Cortex of kidney (tissue), 1 donor: Measurements from ENCODE around the gene SSC5D.

Experiments used
- DNase-seq: peaks from one replicate; lab custom pipeline; 2025; lab: John Stamatoyannopoulos, UW

Gene SSC5D

DNA sequence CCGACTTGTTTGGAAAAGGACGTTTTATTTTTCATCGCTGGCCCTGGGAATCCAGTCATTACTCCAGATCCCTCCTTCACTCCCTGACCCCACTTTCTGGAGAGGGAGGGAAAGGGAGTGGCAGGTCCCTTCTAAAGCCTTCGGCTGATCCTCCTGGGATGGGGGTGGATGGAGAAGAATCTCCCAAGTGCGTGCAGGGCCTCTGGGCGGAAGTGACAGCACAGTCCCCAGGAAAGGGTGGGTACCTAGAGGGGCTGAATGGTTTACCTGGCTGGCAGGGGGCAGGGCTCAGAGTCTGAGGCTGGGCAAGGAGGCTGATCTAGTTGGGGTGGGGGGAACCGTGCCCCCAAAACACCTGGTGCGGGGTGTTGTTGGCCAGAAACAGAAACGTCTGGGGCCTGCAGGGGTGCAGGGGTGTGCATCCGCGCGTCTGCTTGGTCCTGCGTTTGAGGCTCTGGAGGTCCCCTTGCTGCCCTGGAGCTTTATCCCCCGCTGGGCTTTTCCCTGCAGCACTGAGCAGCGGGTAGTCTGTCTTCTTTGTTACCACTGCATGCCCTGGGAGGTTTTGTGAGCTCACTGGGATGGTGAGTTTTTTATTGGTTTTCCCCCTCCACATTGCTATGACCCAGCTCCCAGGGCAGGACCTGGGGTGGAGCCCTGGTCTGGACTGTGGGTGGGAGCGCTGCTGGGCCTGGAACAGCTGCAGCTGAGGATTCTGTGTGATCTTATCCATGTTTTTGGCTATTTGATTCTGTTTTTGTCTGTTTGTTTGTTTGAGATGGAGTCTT, 14.8 kb upstream of the SSC5D start:
- DNase-seq = no peak

- no peak for DNase-seq
Observed at GRCh38 chr19:55474269-55475265, 13.7 kb upstream of the SSC5D start.

- no peak for DNase-seq
Observed at GRCh38 chr19:55476100-55476775, 12.0 kb upstream of the SSC5D start, which contains the start of gene ZNF628. ZNF628 (plus strand) TSS chr19:55476617; CDS start chr19:55479911, 3,294 bp downstream.

- DNase-seq = no peak
Observed at GRCh38 chr19:55477905-55478304, 10.3 kb upstream of the SSC5D start.

- DNase-seq = no peak
Observed at GRCh38 chr19:55478364-55478763, 9.9 kb upstream of the SSC5D start.

DNA sequence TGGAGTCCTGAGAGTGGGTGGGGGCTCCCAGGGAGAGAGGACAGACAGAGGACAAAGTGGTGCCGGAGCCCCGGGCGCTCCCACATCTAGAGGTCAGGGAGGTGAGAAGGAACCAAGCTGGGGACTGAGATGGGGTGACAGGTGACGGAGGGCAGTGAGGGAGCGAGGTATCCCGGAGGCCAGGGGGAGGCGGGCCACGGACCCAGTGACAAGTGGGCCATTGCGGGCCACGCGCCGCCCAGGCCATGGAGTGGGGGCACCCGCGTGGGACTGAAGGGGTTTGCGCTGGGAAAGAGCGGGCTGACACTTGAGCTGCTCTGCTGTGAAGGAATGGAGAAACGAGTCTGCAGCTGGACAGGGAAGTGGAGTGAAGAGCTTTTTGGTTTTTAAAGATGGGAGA, 9.2 kb upstream of the SSC5D start:
- DNase-seq = no peak

DNA sequence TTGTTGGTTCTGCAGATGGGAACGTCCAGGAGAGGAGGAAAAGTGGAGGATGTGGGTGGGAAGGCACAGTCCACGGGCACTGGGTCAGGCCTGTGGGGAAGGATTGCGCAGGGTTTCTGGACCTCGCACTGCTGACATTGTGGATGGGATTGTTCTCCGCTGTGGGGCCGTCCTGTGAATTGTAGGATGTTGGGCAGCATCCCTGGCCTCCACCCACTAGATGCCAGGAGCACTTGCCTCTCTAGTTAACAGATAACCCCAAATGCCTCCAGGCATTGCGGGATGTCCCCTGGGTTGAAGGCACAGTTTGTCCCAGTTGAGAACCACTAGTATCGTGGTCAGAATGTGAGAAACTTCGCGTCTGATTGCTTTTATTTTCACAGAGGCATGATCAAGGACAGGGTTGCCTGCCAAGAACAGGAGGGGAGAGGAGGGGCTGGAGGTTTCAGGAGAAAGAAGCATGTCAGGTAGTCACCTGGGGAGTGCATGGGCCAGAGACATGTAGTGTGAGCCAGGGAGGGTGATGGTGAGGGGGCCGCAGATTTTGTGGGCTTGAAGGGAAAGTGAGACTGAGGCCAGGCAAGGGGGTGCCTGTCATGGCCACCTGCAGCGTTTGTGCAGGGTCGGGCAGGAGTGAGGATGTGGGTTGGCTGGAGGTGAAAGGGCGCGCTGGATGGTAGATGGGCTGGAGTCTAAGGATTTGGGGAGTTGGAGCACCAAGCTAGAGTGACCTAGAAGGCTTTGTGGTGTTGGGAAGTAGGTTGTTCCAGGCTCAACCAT, 8.6 kb upstream of the SSC5D start:
- DNase-seq = no peak

GRCh38 chr19:55481148-55481793, 7.0 kb upstream of the SSC5D start:
- DNase-seq = no peak

- DNase-seq = no peak
Observed at GRCh38 chr19:55481794-55482155, 6.5 kb upstream of the SSC5D start.

GRCh38 chr19:55482156-55482961, 5.9 kb upstream of the SSC5D start:
- DNase-seq = no peak

DNA sequence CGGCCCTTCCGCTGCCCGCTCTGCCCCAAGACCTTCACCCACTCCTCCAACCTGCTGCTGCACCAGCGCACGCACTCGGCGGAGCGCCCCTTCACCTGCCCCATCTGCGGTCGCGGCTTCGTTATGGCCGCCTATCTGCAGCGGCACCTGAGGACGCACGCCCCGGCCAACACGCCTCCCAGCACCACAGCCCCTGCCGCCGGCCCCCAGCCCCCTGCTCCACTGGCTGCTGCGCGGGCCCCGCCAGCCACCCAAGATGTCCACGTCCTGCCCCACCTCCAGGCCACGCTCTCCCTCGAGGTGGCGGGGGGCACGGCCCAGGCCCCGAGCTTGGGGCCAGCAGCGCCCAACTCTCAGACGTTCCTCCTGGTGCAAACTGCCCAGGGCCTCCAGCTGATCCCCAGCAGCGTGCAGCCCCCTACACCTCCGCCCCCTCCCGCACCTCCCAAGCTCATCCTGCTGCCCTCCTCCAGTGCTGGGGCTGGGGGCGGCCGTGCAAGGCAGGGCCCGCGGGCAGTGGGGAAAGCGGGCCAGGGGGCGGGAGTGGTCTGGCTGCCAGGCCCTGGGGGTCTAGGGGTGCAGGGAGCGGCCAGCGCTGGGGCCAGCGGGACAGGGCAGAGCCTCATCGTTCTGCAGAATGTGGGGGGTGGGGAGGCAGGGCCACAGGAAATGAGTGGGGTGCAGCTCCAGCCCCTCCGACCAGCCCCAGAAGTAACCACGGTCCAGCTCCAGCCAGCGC, 5.1 kb upstream of the SSC5D start:
- DNase-seq = no peak

GRCh38 chr19:55483706-55484592, 4.3 kb upstream of the SSC5D start:
- no peak for DNase-seq

GRCh38 chr19:55484593-55485438, 3.4 kb upstream of the SSC5D start, which contains the start of gene NAT14:
NAT14 (plus strand) TSS chr19:55485188; CDS start chr19:55485709, 521 bp downstream.
- DNase-seq = no peak

DNA sequence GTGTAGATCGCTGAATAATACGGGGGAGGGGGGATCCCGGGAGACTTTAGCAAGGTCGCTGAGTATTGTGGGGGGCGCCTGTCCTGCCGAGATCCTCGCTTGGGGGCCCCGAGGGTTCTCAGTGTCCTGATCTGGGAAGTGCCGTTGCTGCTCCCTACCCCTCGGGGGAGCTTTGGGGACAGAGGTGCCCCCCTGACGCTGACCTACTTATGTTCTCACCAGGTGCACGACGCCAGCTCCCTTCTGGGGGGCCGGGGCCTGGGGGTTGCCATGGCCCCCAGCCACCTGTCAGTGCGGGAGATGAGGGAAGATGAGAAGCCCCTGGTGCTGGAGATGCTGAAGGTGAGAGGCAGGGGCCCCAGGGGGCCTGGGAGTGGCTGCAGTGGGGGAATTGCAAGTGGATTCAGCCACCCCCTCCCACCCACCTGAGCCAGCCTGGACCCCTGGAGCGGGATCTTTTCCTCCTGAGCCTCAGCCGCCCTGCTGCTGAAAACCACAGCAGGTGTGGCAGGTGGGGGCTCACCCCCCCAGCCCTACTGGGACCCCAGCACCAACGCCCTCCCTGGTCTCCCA, 2.7 kb upstream of the SSC5D start:
- DNase-seq = no peak

GRCh38 chr19:55486043-55486970, 1.9 kb upstream of the SSC5D start:
- no peak for DNase-seq
